ENCODE measurements around the gene EDAR. TPM values are rescaled to one million over a fixed set of nuclear protein-coding genes. Genes with fewer than 3 reads are reported as not detected.

The EDAR gene
- total RNA-seq, 1 donor from 2014 or later: 0.24 TPM

DNA sequence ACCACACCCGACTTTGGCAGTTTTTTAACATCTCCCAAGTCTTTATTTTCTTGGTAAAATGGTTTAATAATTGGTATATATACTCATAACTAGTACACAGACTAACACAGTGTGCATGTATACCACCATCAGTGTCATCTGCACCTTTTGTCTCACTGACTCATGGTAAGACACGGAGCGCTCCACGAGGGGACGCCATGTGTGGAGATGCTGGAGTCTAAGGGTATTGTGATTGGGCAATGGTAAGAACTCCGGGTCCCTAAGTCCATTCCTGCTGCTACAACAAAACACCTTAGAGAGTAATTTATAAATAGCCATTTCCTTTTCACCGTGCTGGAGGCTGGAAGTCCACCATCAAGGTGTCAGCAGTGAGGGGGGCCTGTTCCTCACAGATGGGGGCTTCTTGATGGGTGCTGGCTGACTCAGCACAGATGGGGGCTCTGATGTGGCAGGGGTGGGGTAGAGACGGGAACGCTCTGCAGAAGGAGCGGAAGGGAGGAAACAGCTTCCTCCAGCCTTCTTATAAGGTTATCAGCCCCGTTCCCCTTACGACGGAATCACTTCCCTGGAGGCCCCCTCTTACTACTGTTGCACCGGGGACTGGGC, 42.0 kb upstream of the EDAR start:
- TF ChIP-seq, protein P1, sequence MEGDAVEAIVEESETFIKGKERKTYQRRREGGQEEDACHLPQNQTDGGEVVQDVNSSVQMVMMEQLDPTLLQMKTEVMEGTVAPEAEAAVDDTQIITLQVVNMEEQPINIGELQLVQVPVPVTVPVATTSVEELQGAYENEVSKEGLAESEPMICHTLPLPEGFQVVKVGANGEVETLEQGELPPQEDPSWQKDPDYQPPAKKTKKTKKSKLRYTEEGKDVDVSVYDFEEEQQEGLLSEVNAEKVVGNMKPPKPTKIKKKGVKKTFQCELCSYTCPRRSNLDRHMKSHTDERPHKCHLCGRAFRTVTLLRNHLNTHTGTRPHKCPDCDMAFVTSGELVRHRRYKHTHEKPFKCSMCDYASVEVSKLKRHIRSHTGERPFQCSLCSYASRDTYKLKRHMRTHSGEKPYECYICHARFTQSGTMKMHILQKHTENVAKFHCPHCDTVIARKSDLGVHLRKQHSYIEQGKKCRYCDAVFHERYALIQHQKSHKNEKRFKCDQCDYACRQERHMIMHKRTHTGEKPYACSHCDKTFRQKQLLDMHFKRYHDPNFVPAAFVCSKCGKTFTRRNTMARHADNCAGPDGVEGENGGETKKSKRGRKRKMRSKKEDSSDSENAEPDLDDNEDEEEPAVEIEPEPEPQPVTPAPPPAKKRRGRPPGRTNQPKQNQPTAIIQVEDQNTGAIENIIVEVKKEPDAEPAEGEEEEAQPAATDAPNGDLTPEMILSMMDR (IDR thresholded peaks at IDR 0.05; ENCODE audit: unreplicated experiment): no peak
- Mint-ChIP-seq H3K36me3 (ENCODE audit: insufficient read depth) (no peaks in the 10 kb centered on the region), H3K4me1 (ENCODE audit: low read depth) (peaks cover 17% of the 10 kb centered on the region), H3K9me3 (ENCODE audit: low read depth) (peaks cover 4% of the 10 kb centered on the region), H3K4me3 (ENCODE audit: low read depth) (peak overlapping the region; percentile 68), H3K27me3 (no peaks in the 10 kb centered on the region), H3K27ac (peak overlapping the region; percentile 62)
- DNase-seq (ENCODE audit: low spot score, unreplicated experiment): no peak

DNA sequence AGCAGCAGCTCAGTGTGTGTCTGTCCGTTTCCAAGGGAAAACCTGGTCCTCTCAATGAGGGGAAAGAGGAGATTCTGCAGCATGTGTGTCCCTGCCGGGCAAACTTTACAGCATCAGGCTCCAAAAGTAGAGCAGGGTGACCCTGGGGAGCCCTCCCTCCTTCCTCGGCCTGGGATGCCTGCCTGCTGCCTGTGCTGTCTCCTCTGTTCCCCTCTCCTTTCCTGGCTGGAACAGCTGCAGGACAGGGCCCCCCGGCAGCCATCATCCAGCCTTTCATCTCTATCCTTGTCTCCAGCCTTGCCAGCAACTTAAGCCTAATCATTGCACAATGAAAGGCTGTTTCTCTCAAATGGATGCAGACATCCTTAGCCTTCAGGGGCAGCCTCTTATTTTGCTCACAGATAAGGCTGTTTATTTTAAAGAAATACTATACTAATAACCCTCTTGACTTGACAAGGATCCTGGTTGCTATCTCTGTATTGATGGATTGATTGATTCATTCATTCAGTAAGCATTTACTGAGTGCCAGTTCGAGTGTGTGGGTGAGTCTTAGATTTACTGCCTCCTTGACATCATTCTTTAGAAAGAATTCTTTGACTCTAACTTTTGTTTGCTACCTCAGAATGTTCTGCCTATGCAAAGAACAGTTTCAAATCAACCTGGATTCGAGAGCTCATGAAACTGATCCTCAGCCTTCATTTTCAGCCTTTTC, 40.6 kb upstream of the EDAR start:
- no peak overlapping the region for H3K4me3 Mint-ChIP-seq (ENCODE audit: low read depth)
- H3K4me1 Mint-ChIP-seq (ENCODE audit: low read depth): peaks cover 17% of the 10 kb centered on the region
- H3K9me3 Mint-ChIP-seq (ENCODE audit: low read depth): peaks cover 4% of the 10 kb centered on the region
- peak overlapping the region; percentile 47 for H3K27ac Mint-ChIP-seq
- no peaks in the 10 kb centered on the region for H3K27me3 Mint-ChIP-seq
- H3K36me3 Mint-ChIP-seq (ENCODE audit: insufficient read depth): no peaks in the 10 kb centered on the region
- DNase-seq (ENCODE audit: low spot score, unreplicated experiment): no peak
- TF ChIP-seq, protein P1 (IDR thresholded peaks at IDR 0.05; ENCODE audit: unreplicated experiment): no peak

DNA sequence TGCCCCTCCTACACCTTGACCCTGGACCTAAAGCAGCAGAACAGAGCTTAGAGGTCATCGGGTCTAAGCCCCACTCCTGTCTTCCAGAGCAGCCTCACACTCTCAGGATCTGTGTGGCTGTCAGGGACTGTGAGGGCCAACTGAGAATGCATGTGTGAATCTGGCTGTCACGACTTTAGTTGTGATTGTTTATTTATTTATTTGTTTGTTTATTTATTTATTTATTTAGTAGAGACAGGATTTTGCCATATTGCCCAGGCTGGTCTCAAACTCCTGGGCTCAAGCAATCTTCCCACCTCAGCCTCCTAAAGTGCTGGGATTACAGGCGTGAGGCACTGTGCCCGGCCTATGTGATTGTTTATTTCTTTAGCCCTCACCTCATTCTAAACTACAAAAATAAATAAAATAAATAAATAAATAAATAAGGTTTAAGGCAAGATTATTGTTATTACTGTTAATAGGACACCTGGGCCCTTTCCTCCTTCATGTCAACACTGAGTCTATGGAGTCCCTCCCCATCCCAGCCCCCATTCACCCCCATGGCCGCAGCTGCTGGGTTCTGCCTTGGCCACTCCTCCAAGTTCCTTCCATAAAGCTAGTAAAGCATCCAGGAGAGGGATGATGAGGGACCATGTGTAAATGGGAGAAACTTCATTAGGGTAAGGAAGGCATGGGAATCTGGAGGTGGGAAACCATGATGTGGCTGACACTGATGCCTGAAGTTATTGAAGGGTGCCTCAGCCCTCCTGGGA, 39.9 kb upstream of the EDAR start:
- H3K27ac Mint-ChIP-seq: no peak overlapping the region
- DNase-seq (ENCODE audit: low spot score, unreplicated experiment): no peak
- no peak overlapping the region for H3K4me3 Mint-ChIP-seq (ENCODE audit: low read depth)

DNA sequence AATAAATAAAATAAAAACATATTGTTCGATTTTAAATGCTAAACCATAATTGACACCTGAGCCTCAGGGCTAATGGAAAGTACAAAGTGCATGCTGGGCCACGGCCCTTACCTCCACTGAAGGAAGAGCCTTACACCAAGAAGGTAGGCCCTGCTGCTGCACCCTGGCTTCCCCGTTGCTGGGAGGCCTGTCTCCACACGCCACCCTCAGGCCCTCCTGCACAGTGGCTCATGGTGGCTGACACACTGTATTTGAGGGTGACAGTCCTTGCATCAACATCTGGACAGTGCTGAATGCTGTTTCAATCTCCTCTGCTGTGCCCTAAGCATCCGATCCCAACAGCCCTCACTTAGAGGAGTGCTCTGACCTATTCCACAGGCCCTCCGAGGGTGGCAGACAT, 39.3 kb upstream of the EDAR start:
- peaks cover 17% of the 10 kb centered on the region for H3K4me1 Mint-ChIP-seq (ENCODE audit: low read depth)
- H3K4me3 Mint-ChIP-seq (ENCODE audit: low read depth): no peak overlapping the region
- H3K9me3 Mint-ChIP-seq (ENCODE audit: low read depth): peaks cover 2% of the 10 kb centered on the region
- H3K27me3 Mint-ChIP-seq: no peaks in the 10 kb centered on the region
- H3K27ac Mint-ChIP-seq: no peak overlapping the region
- no peaks in the 10 kb centered on the region for H3K36me3 Mint-ChIP-seq (ENCODE audit: insufficient read depth)
- DNase-seq (ENCODE audit: low spot score, unreplicated experiment): no peak
- TF ChIP-seq, protein P1 (IDR thresholded peaks at IDR 0.05; ENCODE audit: unreplicated experiment): no peak

More for the DNA sequence above, 39.9 kb upstream of the EDAR start:
- Mint-ChIP-seq H3K27me3 (no peaks in the 10 kb centered on the region), H3K9me3 (ENCODE audit: low read depth) (peaks cover 4% of the 10 kb centered on the region), H3K4me1 (ENCODE audit: low read depth) (peaks cover 17% of the 10 kb centered on the region), H3K36me3 (ENCODE audit: insufficient read depth) (no peaks in the 10 kb centered on the region)
- TF ChIP-seq, protein P1 (IDR thresholded peaks at IDR 0.05; ENCODE audit: unreplicated experiment): no peak

DNA sequence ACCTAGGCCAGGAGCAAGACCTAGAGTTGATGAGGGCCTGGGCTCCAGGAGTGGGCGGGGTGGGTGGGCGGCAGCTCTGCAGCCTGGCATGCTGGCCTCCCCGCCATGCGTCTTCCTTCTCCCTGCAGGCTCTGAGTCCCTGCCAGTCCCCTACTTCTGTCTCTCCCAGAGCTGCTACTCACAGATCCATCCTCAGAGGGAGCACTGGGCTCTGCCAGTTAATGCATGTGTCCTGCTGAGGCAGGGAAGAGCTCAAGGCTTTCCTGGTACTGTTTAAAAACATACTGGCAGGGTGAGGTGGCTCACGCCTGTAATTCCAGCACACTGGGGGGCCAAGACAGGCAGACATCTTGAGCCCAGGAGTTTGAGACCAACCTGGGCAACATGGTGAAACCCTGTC, 38.7 kb upstream of the EDAR start:
- TF ChIP-seq, protein P1 (IDR thresholded peaks at IDR 0.05; ENCODE audit: unreplicated experiment): no peak
- H3K4me3 Mint-ChIP-seq (ENCODE audit: low read depth): no peak overlapping the region
- DNase-seq (ENCODE audit: low spot score, unreplicated experiment): no peak
- H3K36me3 Mint-ChIP-seq (ENCODE audit: insufficient read depth): no peaks in the 10 kb centered on the region
- H3K27me3 Mint-ChIP-seq: no peaks in the 10 kb centered on the region
- peaks cover 17% of the 10 kb centered on the region for H3K4me1 Mint-ChIP-seq (ENCODE audit: low read depth)
- no peak overlapping the region for H3K27ac Mint-ChIP-seq
- H3K9me3 Mint-ChIP-seq (ENCODE audit: low read depth): no peaks in the 10 kb centered on the region

Data from progenitor cell of endocrine pancreas (in vitro differentiated cells).